ENCODE data around the gene NOS1AP. TPM values are rescaled to one million over a fixed set of nuclear protein-coding genes. Genes with fewer than 3 reads are reported as not detected.
"Not testable (repeated sequence)": the region's sequence is repeated elsewhere in the genome, so short reads cannot be mapped to it uniquely, and the experiment has no call there.

The NOS1AP gene
- total RNA-seq, 2 donors from 2014 or later = 3.1 to 4.0 TPM

DNA sequence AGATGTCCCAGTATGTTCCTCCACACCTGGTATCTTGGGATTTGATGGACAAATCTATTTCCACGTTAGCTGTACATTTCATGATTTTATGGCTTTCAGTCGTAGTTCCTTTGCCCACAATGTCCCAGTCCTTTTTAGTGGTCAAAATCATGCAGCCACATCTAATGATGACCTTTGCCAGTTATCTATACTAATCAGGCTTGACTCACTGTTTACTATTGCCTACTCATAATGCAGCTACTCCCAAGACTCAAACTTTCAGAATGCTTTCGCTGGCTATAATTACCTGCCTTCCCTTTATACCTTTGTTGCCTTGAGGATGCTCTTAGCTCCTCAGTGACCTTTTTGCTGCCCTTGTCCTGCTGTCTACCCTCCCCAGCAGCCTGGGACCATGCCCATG, 6.4 kb downstream of the NOS1AP start:
- 89 to 93% methylated on average over 3 of the region's 3 CpGs for WGBS, 2 donors
- H3K9me3 ChIP-seq = no peaks in the 10 kb centered on the region
- DNase-seq = no peak
- no peak for TF ChIP-seq POLR2A (IDR thresholded peaks at IDR 0.05)
- no peak for TF ChIP-seq CTCF (IDR thresholded peaks at IDR 0.05)
- H3K4me1 ChIP-seq = peaks cover 20% of the 10 kb centered on the region
- no peak for ATAC-seq
- intact Hi-C loops (cut with DNase I) = no loop called here
- H3K27me3 ChIP-seq = no peaks in the 10 kb centered on the region
- no peak overlapping the region for H3K4me3 ChIP-seq
- H3K36me3 ChIP-seq (replicated peaks in 1 of 2; ENCODE audit: insufficient read depth in 1 of 2, low read depth in 2 of 2) = no peaks in the 10 kb centered on the region
- H3K27ac ChIP-seq = no peak overlapping the region

GRCh38 chr1:162077648-162078299, 8.3 kb downstream of the NOS1AP start:
- ATAC-seq (no peak), DNase-seq (no peak)
- no peaks in the 10 kb centered on the region for H3K36me3 ChIP-seq (replicated peaks in 1 of 2; ENCODE audit: insufficient read depth in 1 of 2, low read depth in 2 of 2)
- no peaks in the 10 kb centered on the region for H3K27me3 ChIP-seq
- H3K4me3 ChIP-seq = no peak overlapping the region
- H3K9me3 ChIP-seq = no peaks in the 10 kb centered on the region
- no peak overlapping the region for H3K27ac ChIP-seq
- 100% methylated on average over 1 of the region's 1 CpG for WGBS, 2 donors
- intact Hi-C loops (cut with DNase I) = no loop called here
- peaks cover 3% of the 10 kb centered on the region for H3K4me1 ChIP-seq
- TF ChIP-seq POLR2A (IDR thresholded peaks at IDR 0.05) = no peak
- TF ChIP-seq CTCF (IDR thresholded peaks at IDR 0.05) = no peak

GRCh38 chr1:162079030-162079429, 9.5 kb downstream of the NOS1AP start:
- no peak overlapping the region for H3K27ac ChIP-seq
- H3K9me3 ChIP-seq = no peaks in the 10 kb centered on the region
- WGBS, 2 donors = 94 to 100% methylated on average over 1 of the region's 1 CpG
- no peak overlapping the region for H3K4me3 ChIP-seq
- no peak for TF ChIP-seq CTCF (IDR thresholded peaks at IDR 0.05)
- no peak for TF ChIP-seq POLR2A (IDR thresholded peaks at IDR 0.05)
- H3K27me3 ChIP-seq = no peaks in the 10 kb centered on the region
- ATAC-seq = no peak
- intact Hi-C loops (cut with DNase I) = no loop called here
- no peaks in the 10 kb centered on the region for H3K4me1 ChIP-seq
- no peaks in the 10 kb centered on the region for H3K36me3 ChIP-seq (replicated peaks in 1 of 2; ENCODE audit: insufficient read depth in 1 of 2, low read depth in 2 of 2)
- no peak for DNase-seq

DNA sequence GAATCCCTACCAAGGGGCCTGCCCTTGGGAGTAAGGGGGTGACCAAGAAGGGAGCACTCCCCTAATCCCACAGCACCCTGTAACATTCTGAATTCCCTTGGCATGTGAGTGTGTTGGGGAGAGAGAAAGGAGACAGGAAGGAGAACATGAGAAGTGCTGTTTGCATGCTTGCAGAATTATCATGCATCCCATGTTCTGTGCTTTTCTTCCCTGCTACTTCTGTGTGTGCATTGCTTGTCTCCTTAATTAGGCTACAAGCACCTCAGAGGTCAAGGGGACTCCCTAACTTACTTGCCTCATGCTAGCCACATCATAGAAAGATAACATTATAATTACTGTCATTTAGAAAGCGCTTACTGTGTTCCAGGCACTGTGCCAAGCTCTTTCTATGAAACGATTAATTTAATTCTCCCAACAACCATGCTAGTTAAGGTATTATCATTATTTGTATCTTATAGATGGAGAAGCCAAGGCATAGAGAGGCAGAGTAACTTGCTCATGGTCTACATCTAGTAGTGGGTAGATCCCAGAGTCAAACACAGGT, 11.1 kb downstream of the NOS1AP start:
- 55 to 61% methylated on average over 2 of the region's 2 CpGs for WGBS, 2 donors
- no peaks in the 10 kb centered on the region for H3K27me3 ChIP-seq
- DNase-seq = no peak
- intact Hi-C loops (cut with DNase I) = no loop called here
- no peaks in the 10 kb centered on the region for H3K36me3 ChIP-seq (replicated peaks in 1 of 2; ENCODE audit: insufficient read depth in 1 of 2, low read depth in 2 of 2)
- TF ChIP-seq CTCF (IDR thresholded peaks at IDR 0.05) = no peak
- TF ChIP-seq POLR2A (IDR thresholded peaks at IDR 0.05) = no peak
- no peak overlapping the region for H3K4me3 ChIP-seq
- ATAC-seq = no peak
- H3K27ac ChIP-seq = no peak overlapping the region
- H3K4me1 ChIP-seq = no peaks in the 10 kb centered on the region
- H3K9me3 ChIP-seq = no peaks in the 10 kb centered on the region

DNA sequence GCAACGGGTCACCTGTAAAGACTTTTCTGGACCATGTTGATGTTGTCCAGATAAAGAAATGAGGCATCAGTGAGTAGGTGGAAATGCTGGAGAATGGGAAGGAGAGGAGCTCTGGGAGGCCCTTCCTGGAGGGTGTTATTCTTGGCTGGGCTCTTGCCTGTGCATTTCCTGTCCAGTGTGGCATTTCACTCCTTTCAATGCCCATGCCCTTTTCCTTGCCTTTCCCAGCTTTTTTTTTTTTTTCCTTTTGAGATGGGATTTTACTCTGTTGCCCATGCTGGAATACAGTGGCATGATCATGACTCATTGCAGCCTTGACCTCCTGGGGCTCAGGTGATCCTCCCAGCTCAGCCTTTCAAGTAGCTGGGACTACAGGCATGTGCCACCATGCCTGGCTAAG, 11.8 kb downstream of the NOS1AP start:
- Histone ChIP-seq H3K27me3 (no peaks in the 10 kb centered on the region), H3K4me3 (no peak overlapping the region), H3K36me3 (replicated peaks in 1 of 2; ENCODE audit: insufficient read depth in 1 of 2, low read depth in 2 of 2) (no peaks in the 10 kb centered on the region), H3K4me1 (no peaks in the 10 kb centered on the region), H3K9me3 (no peaks in the 10 kb centered on the region), H3K27ac (no peak overlapping the region)
- ATAC-seq (no peak), DNase-seq (peak in 1 of 4 donors; percentile 10)
- WGBS, 2 donors = 94 to 95% methylated on average over 1 of the region's 1 CpG
- intact Hi-C loops (cut with DNase I) = no loop called here
- TF ChIP-seq POLR2A (IDR thresholded peaks at IDR 0.05) (no peak), CTCF (IDR thresholded peaks at IDR 0.05) (no peak)

GRCh38 chr1:162082080-162082479, 12.6 kb downstream of the NOS1AP start:
- ATAC-seq; H3K4me1 ChIP-seq; DNase-seq; H3K9me3 ChIP-seq; H3K36me3 ChIP-seq (replicated peaks in 1 of 2; ENCODE audit: insufficient read depth in 1 of 2, low read depth in 2 of 2); H3K27me3 ChIP-seq; H3K27ac ChIP-seq; intact Hi-C loops (cut with DNase I); H3K4me3 ChIP-seq: not testable (repeated sequence)
- 88 to 95% methylated on average over 2 of the region's 2 CpGs for WGBS, 2 donors

Data from body of pancreas (tissue), 4 donors.